NB4 (cell line): Measurements from ENCODE around the gene SMAD3.

Experiments used
- CTCF ChIP-seq: IDR thresholded peaks from one replicate; pipeline ENCODE4 v1.5.1; 2012; ENCODE audit warnings: low read depth, low read length
- MAX ChIP-seq: IDR thresholded peaks from 2 replicates; pipeline ENCODE4 v1.6.1; 2011; ENCODE audit warnings: low read depth, low read length
- POLR2A ChIP-seq: IDR thresholded peaks from 2 replicates; pipeline ENCODE4 v1.6.1; 2011; ENCODE audit warnings: mild to moderate bottlenecking; ENCODE audit not compliant: insufficient read length; ENCODE audit errors: extremely low read depth

- no peak for TF ChIP-seq CTCF
- no peak for TF ChIP-seq POLR2A
- no peak for TF ChIP-seq MAX
Measured at GRCh38 chr15:67197364-67197695, 131.9 kb downstream of the SMAD3 start.
